SK-N-SH (cell line): ENCODE measurements around the gene CDH4. TPM values are rescaled to one million over a fixed set of nuclear protein-coding genes. Genes with fewer than 3 reads are reported as not detected.

Experiments
- CTCF ChIA-PET: fragments of 300-600, 350-600 bp; formaldehyde crosslinking; extraction: SDS; loops from one replicate; lab custom pipeline; 2021; lab: Yijun Ruan, JAX
- POLR2A ChIA-PET: fragments of 350-600 bp; sonication (Branson Sonifier 250); formaldehyde crosslinking; extraction: SDS; loops from one replicate; lab custom pipeline; 2020; ENCODE audit warnings: antibody characterized with exemption, inconsistent platforms; lab: Yijun Ruan, JAX
- DNase-seq: peaks from one replicate; pipeline ENCODE4 v3.0.0; 2012
- H2AFZ ChIP-seq: fragments of 200-600 bp; sonication (generic); 2 replicates; pipeline ENCODE4 v1.8.1; 2016; ENCODE audit warnings: antibody characterized with exemption, mild to moderate bottlenecking, low read depth
- H3F3A ChIP-seq: fragments of 200-600 bp; sonication (generic); replicated peaks from 2 replicates; pipeline ENCODE3; 2016; ENCODE audit warnings: antibody characterized with exemption, mild to moderate bottlenecking; ENCODE audit not compliant: insufficient read depth
- H3K27ac ChIP-seq, 2 experiments: fragments of 200-500 bp in 1 of 2; fragments of 200-600 bp in 1 of 2; sonication (Bioruptor generic) in 1 of 2; sonication (generic), shearing (Covaris generic) in 1 of 2; 2 replicates each; pipeline versions ENCODE4 v1.5.1 to v1.6.1; 2014 to 2016; ENCODE audit warnings: low read depth in 2 of 2, inconsistent platforms in 1 of 2, low read length in 1 of 2, mild to moderate bottlenecking in 1 of 2, mixed read lengths in 1 of 2
- H3K27me3 ChIP-seq: fragments of 200-600 bp; sonication (generic), shearing (Covaris generic); 2 replicates; pipeline ENCODE4 v1.6.1; 2016; ENCODE audit warnings: mixed run types; ENCODE audit not compliant: insufficient read depth
- H3K36me3 ChIP-seq, 2 experiments: fragments of 200-500 bp in 1 of 2; fragments of 200-600 bp in 1 of 2; sonication (Bioruptor generic) in 1 of 2; sonication (generic) in 1 of 2; replicated peaks in 1 of 2; 2 replicates each; pipeline versions ENCODE3 to v1.5.1; 2014 to 2016; ENCODE audit warnings: low read length in 1 of 2, mild to moderate bottlenecking in 1 of 2; ENCODE audit not compliant: insufficient read depth in 2 of 2, control insufficient read depth in 1 of 2
- H3K4me1 ChIP-seq, 2 experiments: fragments of 200-500 bp in 1 of 2; fragments of 200-600 bp in 1 of 2; sonication (Bioruptor generic) in 1 of 2; sonication (generic), shearing (Covaris generic) in 1 of 2; 2 replicates each; pipeline versions ENCODE4 v1.5.1 to v1.6.1; 2014 to 2016; ENCODE audit warnings: low read depth in 1 of 2, low read length in 1 of 2, mixed run types in 1 of 2; ENCODE audit not compliant: insufficient read depth in 2 of 2, control insufficient read depth in 1 of 2
- H3K4me2 ChIP-seq: fragments of 200-600 bp; sonication (generic), shearing (Covaris generic); 2 replicates; pipeline ENCODE4 v1.6.1; 2017; ENCODE audit warnings: mixed run types
- H3K4me3 ChIP-seq, 2 experiments: fragments of 200-500 bp in 1 of 2; fragments of 200-600 bp in 1 of 2; sonication (Bioruptor generic) in 1 of 2; sonication (generic), shearing (Covaris generic) in 1 of 2; 2 replicates each; pipeline versions ENCODE4 v1.5.1 to v1.8.1; 2014 to 2016; ENCODE audit warnings: low read depth in 2 of 2, inconsistent platforms in 1 of 2, low read length in 1 of 2, mild to moderate bottlenecking in 1 of 2, mixed read lengths in 1 of 2, moderate library complexity in 1 of 2
- H3K79me2 ChIP-seq: fragments of 200-600 bp; sonication (generic); 2 replicates; pipeline ENCODE4 v1.8.1; 2017; ENCODE audit warnings: mild to moderate bottlenecking; ENCODE audit not compliant: insufficient read depth
- H3K9ac ChIP-seq: fragments of 200-600 bp; sonication (generic); 2 replicates; pipeline ENCODE4 v1.6.1; 2017; ENCODE audit warnings: mixed run types
- H3K9me2 ChIP-seq: fragments of 200-600 bp; sonication (generic); 2 replicates; pipeline ENCODE4 v1.6.1; 2017; ENCODE audit warnings: mixed run types
- H3K9me3 ChIP-seq: fragments of 200-600 bp; sonication (generic); 2 replicates; pipeline ENCODE4 v1.6.1; 2017; ENCODE audit warnings: mixed run types, mild to moderate bottlenecking, moderate library complexity
- H4K20me1 ChIP-seq: fragments of 200-600 bp; sonication (generic); 2 replicates; pipeline ENCODE4 v1.6.1; 2017; ENCODE audit warnings: mild to moderate bottlenecking, mixed run types; ENCODE audit not compliant: insufficient read depth
- CHD2 ChIP-seq: fragments of 150-350 bp; IDR thresholded peaks from 2 replicates; pipeline ENCODE4 v1.6.1; 2018; ENCODE audit warnings: low read length; ENCODE audit not compliant: partially characterized antibody
- CTCF ChIP-seq: fragments of 200-600 bp; sonication (generic); IDR thresholded peaks from 2 replicates; pipeline ENCODE4 v1.6.1; 2017; ENCODE audit warnings: antibody characterized with exemption, mild to moderate bottlenecking, moderate library complexity
- ELF1 ChIP-seq: IDR thresholded peaks from 2 replicates; pipeline ENCODE4 v1.4.0; 2012
- EP300 ChIP-seq, 2 experiments: IDR thresholded peaks; 2 replicates each; pipeline versions ENCODE4 v1.4.0 to v1.6.1; 2012; ENCODE audit warnings: borderline replicate concordance in 1 of 2, low read depth in 1 of 2, low read length in 1 of 2
- GABPA ChIP-seq: IDR thresholded peaks from 2 replicates; pipeline ENCODE4 v1.4.0; 2012; ENCODE audit warnings: low read depth, mild to moderate bottlenecking
- JUND ChIP-seq: IDR thresholded peaks from 2 replicates; pipeline ENCODE4 v1.4.0; 2012
- MAX ChIP-seq: IDR thresholded peaks from 2 replicates; pipeline ENCODE4 v1.4.0; 2012; ENCODE audit warnings: low read depth
- MXI1 ChIP-seq: IDR thresholded peaks from 2 replicates; pipeline ENCODE4 v1.6.1; 2012; ENCODE audit warnings: mild to moderate bottlenecking, low read depth, low read length, improper control_type of control experiment
- NRF1 ChIP-seq: IDR thresholded peaks from 2 replicates; pipeline ENCODE4 v1.6.1; 2012; ENCODE audit warnings: low read depth, mild to moderate bottlenecking, low read length
- PBX3 ChIP-seq: IDR thresholded peaks from 2 replicates; pipeline ENCODE4; 2012
- POLR2AphosphoS5 ChIP-seq: IDR thresholded peaks from 2 replicates; pipeline ENCODE4 v1.6.1; 2012; ENCODE audit warnings: low read depth, low read length
- RCOR1 ChIP-seq: fragments of 150-350 bp; IDR thresholded peaks from 2 replicates; pipeline ENCODE4 v1.6.1; 2017; ENCODE audit warnings: antibody characterized with exemption, low read length
- REST ChIP-seq: IDR thresholded peaks from 2 replicates; pipeline ENCODE4 v1.6.1; 2012; ENCODE audit warnings: mild to moderate bottlenecking, low read depth, low read length, moderate library complexity
- SIN3A ChIP-seq: IDR thresholded peaks from 2 replicates; pipeline ENCODE4 v1.6.1; 2012; ENCODE audit warnings: low read depth, mild to moderate bottlenecking, low read length, moderate library complexity, borderline replicate concordance
- SMC3 ChIP-seq: IDR thresholded peaks from 2 replicates; pipeline ENCODE4 v1.6.1; 2012; ENCODE audit warnings: low read depth, low read length, improper control_type of control experiment
- TCF12 ChIP-seq: IDR thresholded peaks from 2 replicates; pipeline ENCODE4 v1.4.0; 2012
- YY1 ChIP-seq: IDR thresholded peaks from 2 replicates; pipeline ENCODE4 v1.4.0; 2012; ENCODE audit warnings: low read depth, mild to moderate bottlenecking
- WGBS: methylation state at CpG from one replicate; pipeline ENCODE4 v1.1.6; 2017; ENCODE audit warnings: low lambda C conversion rate; 5-methylcytosine and 5-hydroxymethylcytosine counted together
- polyA plus RNA-seq, 3 experiments: library from polyadenylated mRNA; depleted of rRNA; stranded (reverse); fragments of >200 nt; gene quantifications; 2 replicates each; pipeline ENCODE4 v1.2.3, GENCODE V29; 2012

The CDH4 gene
- polyA plus RNA-seq, 1 of the 3 experiments (the other 2 are of a cell fraction) = not detected

DNA sequence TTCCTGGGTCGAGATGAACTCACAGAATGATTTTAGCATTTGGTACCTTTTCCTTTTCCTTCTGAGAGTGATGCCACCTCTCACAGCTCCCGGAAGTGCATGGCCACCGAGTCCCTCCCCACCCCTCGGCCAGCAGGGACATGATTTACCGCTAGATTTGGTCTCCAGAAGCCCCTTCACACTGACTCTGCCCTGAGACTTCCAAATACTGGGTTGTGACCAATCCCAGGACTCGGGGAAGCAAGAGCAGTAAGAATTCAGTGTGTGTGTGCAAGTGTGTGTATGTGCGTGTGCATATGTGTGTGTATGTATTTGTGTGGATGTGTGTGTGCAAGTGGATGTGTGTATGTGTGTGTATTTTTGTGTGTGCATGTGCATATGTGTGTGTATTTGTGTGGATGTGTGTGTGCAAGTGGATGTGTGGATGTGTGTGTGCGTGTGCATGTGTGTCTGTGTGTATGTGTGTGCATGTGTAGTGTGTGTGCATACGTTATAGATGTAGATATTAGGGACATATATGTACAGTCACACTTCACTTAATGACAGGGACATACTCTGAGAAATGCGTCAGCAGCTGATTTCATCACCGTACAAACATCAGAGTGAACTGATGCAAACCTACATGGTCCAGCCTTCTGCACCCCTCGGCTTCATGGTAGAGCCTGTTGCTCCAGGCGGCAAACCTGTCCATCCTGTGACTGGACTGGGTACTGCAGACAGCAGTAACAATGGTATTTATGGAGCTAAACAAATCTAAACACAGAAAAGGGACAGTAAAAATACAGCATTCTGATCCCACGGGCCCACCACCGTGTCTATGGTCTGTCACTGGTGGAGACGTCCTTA, 439.2 kb downstream of the CDH4 start:
- Histone ChIP-seq H3K27me3 (no peaks in the 10 kb centered on the region), H4K20me1 (no peaks in the 10 kb centered on the region), H3K4me2 (no peak overlapping the region), H3K27ac (no peak overlapping the region)
- 39% methylated on average over 14 of the region's 16 CpGs for WGBS
- CTCF ChIA-PET = interaction anchor here (0.5 kb wide), 1 partner anchor 192 kb away, joined by 4 read pairs; no protein-coding TSS in a partner anchor
- TF ChIP-seq ELF1 = no peak
- no peak for TF ChIP-seq SMC3
- TF ChIP-seq TCF12 = no peak
- TF ChIP-seq PBX3 = no peak
- no peak for TF ChIP-seq SIN3A
- no peak for TF ChIP-seq CTCF
- no peak for TF ChIP-seq REST
- no peak for TF ChIP-seq GABPA
- TF ChIP-seq YY1 = no peak
- TF ChIP-seq JUND = no peak
- no peak for TF ChIP-seq RCOR1
- no peak for TF ChIP-seq MAX
- no peak for TF ChIP-seq EP300 (IDR thresholded peaks at IDR 0.05; ENCODE audit: borderline replicate concordance in 1 of 2, low read depth in 1 of 2, low read length in 1 of 2)
- TF ChIP-seq MXI1 = no peak
- TF ChIP-seq POLR2AphosphoS5 = no peak
- no peak for TF ChIP-seq NRF1
- TF ChIP-seq CHD2 = no peak
- TF ChIP-seq, all 33 proteins: peak for 0
- Histone ChIP-seq H2AFZ (no peak overlapping the region), H3F3A (no peaks in the 10 kb centered on the region), H3K9ac (no peak overlapping the region), H3K36me3 (no peaks in the 10 kb centered on the region), H3K4me3 (no peak overlapping the region), H3K9me3 (no peaks in the 10 kb centered on the region), H3K9me2 (no peaks in the 10 kb centered on the region), H3K4me1 (peaks cover 0 to 9% of the 10 kb centered on the region in 2 experiments; a peak in 2 of 4 replicates), H3K79me2 (no peaks in the 10 kb centered on the region)
- no peak for DNase-seq
- POLR2A ChIA-PET = no interaction called here
